HepG2 (cell line): Measurements from ENCODE around the gene RHOT1. TPM values are rescaled to one million over a fixed set of nuclear protein-coding genes. Genes with fewer than 3 reads are reported as not detected.

Experiments used
- ATAC-seq: fragments of 200-7000 bp; cut with Tn5 transposase; 3 replicates; pipeline ENCODE4 v1.9.1; 2020; ENCODE audit warnings: mild to moderate bottlenecking, moderate library complexity
- BruUV-seq: library from RNA; stranded (reverse); fragments of 400-500 nt; replicated peaks from 2 replicates; lab custom pipeline; 2021; lab: Mats Ljungman, UMichigan
- CTCF ChIA-PET: fragments of 300-600 bp; formaldehyde crosslinking; extraction: SDS; loops from one replicate; lab custom pipeline; 2021; ENCODE audit warnings: low total read pairs, inconsistent platforms, low intra/inter-chr PET ratio; lab: Yijun Ruan, JAX
- POLR2A ChIA-PET: fragments of 350-600 bp; sonication (Branson Sonifier 250); formaldehyde crosslinking; loops from one replicate; lab custom pipeline; 2020; ENCODE audit warnings: antibody characterized with exemption, inconsistent platforms; lab: Yijun Ruan, JAX
- DNase-seq: peaks from one replicate; pipeline ENCODE4 v3.0.0-alpha.2; 2015; ENCODE audit warnings: low spot score
- FAIRE-seq: peaks from 3 replicates; lab custom pipeline; 2011; peaks lifted over from hg19 to GRCh38; lab: Jason Lieb, UNC
- H2AFZ ChIP-seq: one replicate; pipeline ENCODE4 v1.6.1; 2011; ENCODE audit warnings: low read length, inconsistent platforms
- H3K27ac ChIP-seq: fragments of 300-600 bp; 3 replicates; pipeline ENCODE4 v1.8.0; 2011; ENCODE audit warnings: mixed run types, mild to moderate bottlenecking, mixed read lengths, low read length, inconsistent platforms; ENCODE audit not compliant: insufficient read depth; ENCODE audit errors: extremely low read length
- H3K27me3 ChIP-seq, 2 experiments: fragments of 200-600 bp in 1 of 2; 2 replicates in 1 of 2; 3 replicates in 1 of 2; pipeline versions ENCODE4 v1.6.0 to v1.8.0; 2011; ENCODE audit warnings: low read length in 2 of 2, mild to moderate bottlenecking in 2 of 2, moderate library complexity in 2 of 2, inconsistent platforms in 1 of 2; ENCODE audit not compliant: insufficient read depth in 2 of 2, control insufficient read depth in 1 of 2
- H3K36me3 ChIP-seq, 2 experiments: fragments of 200-600 bp in 1 of 2; replicated peaks in 1 of 2; 2 replicates in 1 of 2; 3 replicates in 1 of 2; pipeline versions ENCODE4 v1.5.1 to v1.8.0; 2011; ENCODE audit warnings: low read length in 2 of 2, inconsistent platforms in 1 of 2; ENCODE audit not compliant: insufficient read depth in 2 of 2, control insufficient read depth in 1 of 2
- H3K4me1 ChIP-seq: 2 replicates; pipeline ENCODE4 v1.5.1; 2012; ENCODE audit warnings: low read length, inconsistent platforms; ENCODE audit not compliant: insufficient read depth
- H3K4me2 ChIP-seq: 2 replicates; pipeline ENCODE4 v1.6.0; 2011; ENCODE audit warnings: low read depth, low read length, inconsistent platforms
- H3K4me3 ChIP-seq, 3 experiments: fragments of 200-600 bp in 1 of 3; sonication (generic), shearing (Covaris generic) in 1 of 3; replicated peaks in 1 of 3; 2 replicates each; pipeline ENCODE4 v1.5.1; 2011 to 2016; ENCODE audit warnings: low read length in 3 of 3, inconsistent platforms in 2 of 3, low read depth in 2 of 3, mild to moderate bottlenecking in 2 of 3, control low read depth in 1 of 3, mixed read lengths in 1 of 3; ENCODE audit not compliant: insufficient read depth in 1 of 3
- H3K79me2 ChIP-seq: one replicate; pipeline ENCODE4 v1.6.1; 2011; ENCODE audit warnings: low read length, inconsistent platforms; ENCODE audit not compliant: insufficient read depth
- H3K9ac ChIP-seq: 2 replicates; pipeline ENCODE4 v1.6.0; 2011; ENCODE audit warnings: mild to moderate bottlenecking, low read depth, low read length, inconsistent platforms; ENCODE audit not compliant: insufficient read depth
- H3K9me3 ChIP-seq: 2 replicates; pipeline ENCODE4 v1.5.1; 2012; ENCODE audit warnings: mild to moderate bottlenecking, low read length
- H4K20me1 ChIP-seq: 2 replicates; pipeline ENCODE4 v1.6.0; 2011; ENCODE audit warnings: inconsistent platforms, mild to moderate bottlenecking, low read length, moderate library complexity; ENCODE audit not compliant: insufficient read depth
- CBX1 ChIP-seq: IDR thresholded peaks from one replicate; pipeline ENCODE4 v1.6.1; 2016; ENCODE audit warnings: antibody characterized with exemption, low read depth
- MIXL1 ChIP-seq: IDR thresholded peaks from 2 replicates; pipeline ENCODE4 v1.6.1; 2016
- SMYD3 ChIP-seq: sonication (generic); formaldehyde crosslinking; IDR thresholded peaks from 2 replicates; pipeline ENCODE4 v1.8.1; 2023; ENCODE audit warnings: mild to moderate bottlenecking, missing genetic modification reagents
- XRCC5 ChIP-seq: fragments of 200-400 bp; formaldehyde crosslinking; optimal IDR thresholded peaks from 2 replicates; pipeline ENCODE3; 2017; ENCODE audit warnings: mild to moderate bottlenecking, low read length
- ZNF350 ChIP-seq: sonication (generic); formaldehyde crosslinking; IDR thresholded peaks from 2 replicates; pipeline ENCODE4 v1.4.0; 2020; ENCODE audit warnings: mild to moderate bottlenecking, low read depth, missing genetic modification reagents, borderline replicate concordance
- ZSCAN25 ChIP-seq: sonication (generic); formaldehyde crosslinking; IDR thresholded peaks from 2 replicates; pipeline ENCODE4 v1.8.0; 2022; ENCODE audit warnings: mild to moderate bottlenecking, missing genetic modification reagents
- WGBS: methylation state at CpG from one replicate; pipeline ENCODE4 v1.1.6; 2017; ENCODE audit warnings: low lambda C conversion rate; 5-methylcytosine and 5-hydroxymethylcytosine counted together
- in situ Hi-C: cut with HindIII; loops from 2 replicates; pipeline ENCODE4 v1.10.0; 2017; ENCODE audit warnings: low pct_unique_long_range_greater_than_20kb; ENCODE audit not compliant: extremely low pct_ligation_motif_present
- intact Hi-C: fragments of 100-400 bp; cut with micrococcal nuclease; formaldehyde crosslinking; loops from one replicate; pipeline ENCODE4 v1.10.0; 2022; ENCODE audit not compliant: unreplicated experiment
- polyA plus RNA-seq, 8 experiments: library from polyadenylated mRNA; depleted of rRNA in 3 of 8; stranded (reverse) in 7 of 8; unstranded in 1 of 8; fragments of >200 nt; fragmentation: Illumina TruSeq in 4 of 8; extraction: Trizol in 4 of 8; gene quantifications; 2 replicates each; pipeline versions ENCODE4 v1.2.1 to v1.2.3, GENCODE V29; 2011 to 2016; ENCODE audit warnings: low read depth in 4 of 8, missing spikeins in 1 of 8, mixed read lengths in 1 of 8; ENCODE audit not compliant: insufficient read depth in 1 of 8
- total RNA-seq, 5 experiments: library from RNA; depleted of rRNA; stranded (reverse); fragments of >200 nt; fragmentation: Illumina TruSeq; extraction: Trizol; gene quantifications; 2 replicates each; pipeline ENCODE4 v1.2.3, GENCODE V29; 2016; ENCODE audit warnings: low read depth in 1 of 5
- TF ChIP-seq, protein P1 (sequence below): fragments of 450-650 bp; IDR thresholded peaks from 2 replicates; pipeline ENCODE4 v1.6.1; 2016

The RHOT1 gene
- total and polyA plus RNA-seq, 2 of the 13 experiments (the other 11 are each of a cell fraction or from before 2014, with no cell fraction given) = 25.6 to 41.5 TPM

DNA sequence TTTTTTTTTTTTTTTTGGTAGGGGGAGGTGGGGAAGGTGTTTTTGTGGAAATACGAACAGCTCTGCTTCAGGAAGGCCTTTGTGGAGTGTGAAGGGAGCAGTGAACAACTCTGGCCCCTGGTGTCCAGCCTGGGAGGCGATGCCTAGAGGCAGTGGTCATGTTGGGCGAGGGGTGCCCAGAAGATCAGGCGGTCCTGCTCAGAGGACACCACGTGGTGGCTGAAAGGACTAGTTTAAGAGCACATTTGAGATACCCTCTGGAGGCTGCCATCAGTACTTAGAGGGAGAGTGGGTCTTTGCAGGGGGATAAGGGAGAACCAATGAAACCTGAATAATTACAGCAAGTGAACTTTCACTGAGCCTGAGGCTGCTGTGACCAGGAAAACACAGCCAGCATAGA, 40.1 kb upstream of the RHOT1 start:
- no peak for TF ChIP-seq CBX1
- TF ChIP-seq, protein P1, sequence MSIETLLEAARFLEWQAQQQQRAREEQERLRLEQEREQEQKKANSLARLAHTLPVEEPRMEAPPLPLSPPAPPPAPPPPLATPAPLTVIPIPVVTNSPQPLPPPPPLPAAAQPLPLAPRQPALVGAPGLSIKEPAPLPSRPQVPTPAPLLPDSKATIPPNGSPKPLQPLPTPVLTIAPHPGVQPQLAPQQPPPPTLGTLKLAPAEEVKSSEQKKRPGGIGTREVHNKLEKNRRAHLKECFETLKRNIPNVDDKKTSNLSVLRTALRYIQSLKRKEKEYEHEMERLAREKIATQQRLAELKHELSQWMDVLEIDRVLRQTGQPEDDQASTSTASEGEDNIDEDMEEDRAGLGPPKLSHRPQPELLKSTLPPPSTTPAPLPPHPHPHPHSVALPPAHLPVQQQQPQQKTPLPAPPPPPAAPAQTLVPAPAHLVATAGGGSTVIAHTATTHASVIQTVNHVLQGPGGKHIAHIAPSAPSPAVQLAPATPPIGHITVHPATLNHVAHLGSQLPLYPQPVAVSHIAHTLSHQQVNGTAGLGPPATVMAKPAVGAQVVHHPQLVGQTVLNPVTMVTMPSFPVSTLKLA = peak; percentile 63
- TF ChIP-seq, all 625 proteins: peak for 1
- in situ Hi-C loops = no loop called here
- Histone ChIP-seq H3K4me3 (no peak overlapping the region), H3K4me1 (peaks cover 12% of the 10 kb centered on the region; the same call in 1 of the 2 replicates), H3K27ac (no peak overlapping the region), H3K4me2 (no peak overlapping the region), H4K20me1 (no peaks in the 10 kb centered on the region), H2AFZ (no peak overlapping the region), H3K9ac (no peak overlapping the region), H3K9me3 (no peaks in the 10 kb centered on the region), H3K79me2 (no peaks in the 10 kb centered on the region), H3K27me3 (no peaks in the 10 kb centered on the region), H3K36me3 (no peaks in the 10 kb centered on the region)
- FAIRE-seq (no peak), ATAC-seq (no peak; the same call in 2 of the 3 replicates), DNase-seq (no peak)
- CTCF ChIA-PET = no interaction called here
- 53% methylated on average over 5 of the region's 5 CpGs for WGBS
- POLR2A ChIA-PET = no interaction called here
- BruUV-seq = no TSS peak
- intact Hi-C loops = no loop called here

DNA sequence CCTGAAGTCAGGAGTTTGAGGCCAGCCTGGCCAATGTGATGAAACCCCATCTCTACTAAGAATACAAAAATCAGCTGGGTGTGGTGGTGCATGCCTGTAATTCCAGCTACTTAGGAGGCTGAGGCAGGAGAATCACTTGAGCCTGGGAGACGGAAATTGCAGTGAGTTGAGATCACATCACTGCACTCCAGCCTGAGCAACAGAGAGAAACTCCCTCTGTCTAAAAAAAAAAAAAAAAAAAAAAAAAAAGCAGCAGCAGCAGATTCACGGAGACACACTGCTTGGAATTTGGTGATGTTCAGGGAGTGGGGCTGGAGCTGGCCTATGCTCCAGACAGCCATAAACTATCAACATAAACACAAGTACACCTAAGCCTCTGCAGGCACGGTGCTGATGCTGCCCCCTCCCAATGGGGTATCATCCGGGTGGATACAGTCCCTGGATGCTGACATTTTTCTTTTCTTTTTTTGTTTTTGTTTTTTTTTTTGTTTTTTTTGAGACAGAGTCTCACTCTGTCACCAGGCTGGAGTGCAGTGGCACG, 39.6 kb upstream of the RHOT1 start:
- intact Hi-C loops = no loop called here
- Histone ChIP-seq H3K9ac (no peak overlapping the region), H3K4me3 (no peak overlapping the region), H3K27me3 (no peaks in the 10 kb centered on the region), H3K36me3 (no peaks in the 10 kb centered on the region), H2AFZ (no peak overlapping the region), H3K79me2 (no peaks in the 10 kb centered on the region), H3K9me3 (no peaks in the 10 kb centered on the region), H3K4me1 (peaks cover 12% of the 10 kb centered on the region; the same call in 1 of the 2 replicates), H3K27ac (no peak overlapping the region), H3K4me2 (no peak overlapping the region), H4K20me1 (no peaks in the 10 kb centered on the region)
- ChIA-PET CTCF (no interaction called here), POLR2A (no interaction called here)
- DNase-seq (no peak), FAIRE-seq (no peak), ATAC-seq (no peak)
- 34% methylated on average over 5 of the region's 5 CpGs for WGBS
- TF ChIP-seq ZSCAN25 (no peak), XRCC5 (no peak), ZNF350 (no peak), MIXL1 (CRISPR knock-in tag) (no peak), SMYD3 (CRISPR knock-in tag) (no peak)
- no TSS peak for BruUV-seq
- in situ Hi-C loops = no loop called here
